ENCODE data around the gene BRD3OS.
A peak's percentile ranks its signal among the peaks of the same experiment; 100 is the strongest.

BRD3OS gene

DNA sequence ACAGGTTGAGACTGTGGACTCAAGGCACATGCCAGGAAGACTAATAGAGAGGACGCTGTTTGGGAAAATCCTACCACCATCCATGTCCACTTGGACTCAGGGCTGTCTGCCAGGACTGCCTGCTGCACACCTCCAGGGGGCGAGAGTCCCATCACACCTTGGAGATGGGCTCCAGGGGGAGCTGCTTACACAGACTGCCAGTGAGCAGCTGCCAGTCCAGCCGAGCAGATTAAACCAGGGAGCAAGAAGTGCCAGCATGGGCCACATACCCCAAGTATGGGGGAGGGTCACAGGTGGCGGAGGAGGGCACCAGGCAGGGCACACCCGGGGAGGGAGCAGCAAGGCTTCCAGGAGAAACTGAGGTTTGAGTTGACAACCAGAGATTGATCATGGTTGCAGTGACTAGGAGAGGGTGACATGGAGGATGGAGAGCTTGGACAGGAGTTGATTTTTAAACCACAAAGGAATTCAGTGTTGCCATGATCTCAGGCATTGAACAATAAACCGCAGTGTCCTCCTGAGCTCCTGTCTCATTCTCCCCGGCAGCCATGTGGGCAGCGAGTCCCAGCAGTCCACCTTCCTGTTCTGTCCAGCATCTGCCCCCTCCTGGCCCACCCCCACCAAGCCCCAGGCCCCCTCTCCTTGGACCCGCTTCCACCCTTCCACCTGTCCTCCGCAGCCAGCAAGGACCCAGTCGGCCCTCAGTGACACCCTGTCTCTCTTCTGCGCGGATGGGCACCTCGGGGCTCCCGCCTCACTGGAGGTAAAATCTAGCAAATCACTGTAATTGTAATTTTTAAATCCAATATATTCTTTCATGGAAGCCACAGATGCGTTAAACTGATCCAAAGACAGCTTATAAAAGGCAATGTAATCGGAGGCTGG lies 30.0 kb upstream of the BRD3OS start:
- ChIA-PET CTCF (interaction anchor here (1.0 to 3.3 kb wide), 4 partner anchors 10 to 213 kb away, joined by 3 to 23 read pairs (median 6); no protein-coding TSS in a partner anchor), POLR2A (interaction anchor here (1.1 kb wide), 1 partner anchor 213 kb away, joined by 3 read pairs; no protein-coding TSS in a partner anchor)
- TF ChIP-seq ARNT (IDR thresholded peaks at IDR 0.05) (no peak), CTBP1 (IDR thresholded peaks at IDR 0.05; ENCODE audit: borderline replicate concordance) (no peak), SUZ12 (IDR thresholded peaks at IDR 0.05) (no peak)
- TF ChIP-seq, protein P1, sequence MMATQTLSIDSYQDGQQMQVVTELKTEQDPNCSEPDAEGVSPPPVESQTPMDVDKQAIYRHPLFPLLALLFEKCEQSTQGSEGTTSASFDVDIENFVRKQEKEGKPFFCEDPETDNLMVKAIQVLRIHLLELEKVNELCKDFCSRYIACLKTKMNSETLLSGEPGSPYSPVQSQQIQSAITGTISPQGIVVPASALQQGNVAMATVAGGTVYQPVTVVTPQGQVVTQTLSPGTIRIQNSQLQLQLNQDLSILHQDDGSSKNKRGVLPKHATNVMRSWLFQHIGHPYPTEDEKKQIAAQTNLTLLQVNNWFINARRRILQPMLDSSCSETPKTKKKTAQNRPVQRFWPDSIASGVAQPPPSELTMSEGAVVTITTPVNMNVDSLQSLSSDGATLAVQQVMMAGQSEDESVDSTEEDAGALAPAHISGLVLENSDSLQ (IDR thresholded peaks at IDR 0.05), result no peak
- DNase-seq (ENCODE audit: extremely low spot score), result peak; percentile 41

DNA sequence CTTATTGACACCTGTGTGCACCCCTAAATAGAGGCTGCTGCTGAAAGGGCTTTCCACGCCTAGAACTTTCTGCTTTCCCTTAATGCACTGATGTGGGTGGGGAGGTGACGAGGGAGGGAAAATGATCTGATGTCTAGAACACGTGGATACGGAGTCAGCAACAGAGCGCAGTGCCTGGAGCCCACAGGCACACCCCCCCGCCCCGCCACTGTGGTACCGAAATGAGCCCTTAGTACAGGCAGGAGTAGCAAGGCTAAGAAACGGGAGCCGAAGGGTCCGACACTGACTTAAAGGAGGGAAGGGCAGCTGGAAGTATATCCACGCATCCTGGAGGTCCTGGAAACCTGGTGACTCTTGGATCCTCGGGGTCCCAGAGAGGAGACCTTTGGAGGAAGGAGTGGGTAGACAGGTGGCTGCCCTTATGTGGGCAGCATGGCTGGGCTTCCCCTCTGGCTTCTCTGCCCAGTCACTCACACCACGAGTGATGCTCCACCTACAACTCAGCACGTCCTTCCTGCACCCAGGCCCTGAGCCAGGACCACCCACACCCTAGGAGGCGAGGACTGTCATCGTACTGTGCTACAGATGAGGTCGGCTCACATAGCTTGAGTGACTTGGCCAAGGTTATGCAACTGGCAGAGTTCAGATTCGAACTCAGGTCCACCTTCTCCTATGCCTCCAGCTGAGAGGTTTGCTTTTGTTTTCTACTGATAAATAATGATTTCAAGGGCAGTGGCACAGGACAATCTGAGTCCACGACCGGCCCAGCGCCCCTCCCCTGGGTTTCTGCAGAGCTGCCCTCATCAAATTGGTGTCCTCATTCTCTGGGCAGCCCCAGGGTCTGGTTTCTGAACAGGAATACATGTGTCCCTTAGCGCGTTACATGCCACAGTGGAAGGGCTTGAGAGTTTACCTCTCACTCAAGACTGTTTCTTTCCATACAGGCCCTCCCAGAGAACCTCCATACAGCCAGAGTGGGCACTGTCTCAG lies 28.5 kb upstream of the BRD3OS start:
- TF ChIP-seq FOXM1 (IDR thresholded peaks at IDR 0.05; ENCODE audit: borderline replicate concordance) (no peak), SUZ12 (IDR thresholded peaks at IDR 0.05) (no peak), FOXA1 (IDR thresholded peaks at IDR 0.05) (no peak)
- ChIA-PET POLR2A (no interaction called here), CTCF (no interaction called here)
- DNase-seq (ENCODE audit: extremely low spot score), result no peak

- TF ChIP-seq SP1 (IDR thresholded peaks at IDR 0.05) (no peak), ELF4 (IDR thresholded peaks at IDR 0.05) (no peak), FOXA1 (IDR thresholded peaks at IDR 0.05) (no peak), BHLHE40 (IDR thresholded peaks at IDR 0.05; ENCODE audit: borderline replicate concordance) (no peak), NFRKB (IDR thresholded peaks at IDR 0.05) (no peak), FOXM1 (IDR thresholded peaks at IDR 0.05; ENCODE audit: borderline replicate concordance) (no peak), ZNF384 (IDR thresholded peaks at IDR 0.05) (no peak)
- DNase-seq (ENCODE audit: extremely low spot score), result no peak
- ChIA-PET POLR2A (no interaction called here), CTCF (no interaction called here)
Measured at GRCh38 chr9:133997584-133997983, 27.7 kb upstream of the BRD3OS start.

GRCh38 chr9:133998915-133999595 lies 26.2 kb upstream of the BRD3OS start:
- CTCF ChIA-PET, result no interaction called here
- no peak for DNase-seq (ENCODE audit: extremely low spot score)
- POLR2A ChIA-PET, result no interaction called here
- TF ChIP-seq HDGF (IDR thresholded peaks at IDR 0.05; ENCODE audit: borderline replicate concordance) (no peak), LEF1 (IDR thresholded peaks at IDR 0.05; ENCODE audit: borderline replicate concordance) (no peak), ELF4 (IDR thresholded peaks at IDR 0.05) (no peak), FOXK2 (IDR thresholded peaks at IDR 0.05) (no peak), BHLHE40 (IDR thresholded peaks at IDR 0.05; ENCODE audit: borderline replicate concordance) (no peak)

- CTCF ChIA-PET, result no interaction called here
- TF ChIP-seq ELF4 (IDR thresholded peaks at IDR 0.05) (no peak), FOXA1 (IDR thresholded peaks at IDR 0.05) (no peak), HDGF (IDR thresholded peaks at IDR 0.05; ENCODE audit: borderline replicate concordance) (no peak), TARDBP (IDR thresholded peaks at IDR 0.05) (no peak), L3MBTL2 (conservative IDR thresholded peaks at IDR 0.05) (no peak), NFRKB (IDR thresholded peaks at IDR 0.05) (no peak), ARNT (IDR thresholded peaks at IDR 0.05) (no peak)
- TF ChIP-seq, protein P1 (IDR thresholded peaks at IDR 0.05), result no peak
- no peak for DNase-seq (ENCODE audit: extremely low spot score)
- POLR2A ChIA-PET, result no interaction called here
Measured at GRCh38 chr9:133999851-134000265, 25.4 kb upstream of the BRD3OS start.

- no peak for DNase-seq (ENCODE audit: extremely low spot score)
- TF ChIP-seq HDGF (IDR thresholded peaks at IDR 0.05; ENCODE audit: borderline replicate concordance) (no peak), FOXM1 (IDR thresholded peaks at IDR 0.05; ENCODE audit: borderline replicate concordance) (no peak), LEF1 (IDR thresholded peaks at IDR 0.05; ENCODE audit: borderline replicate concordance) (no peak), L3MBTL2 (conservative IDR thresholded peaks at IDR 0.05) (no peak), BHLHE40 (IDR thresholded peaks at IDR 0.05; ENCODE audit: borderline replicate concordance) (no peak), FOXA1 (IDR thresholded peaks at IDR 0.05) (no peak), FOXK2 (IDR thresholded peaks at IDR 0.05) (no peak), ELF4 (IDR thresholded peaks at IDR 0.05) (no peak), ARNT (IDR thresholded peaks at IDR 0.05) (no peak), ZNF384 (IDR thresholded peaks at IDR 0.05) (no peak)
- TF ChIP-seq, protein P1 (IDR thresholded peaks at IDR 0.05), result no peak
- ChIA-PET CTCF (no interaction called here), POLR2A (no interaction called here)
Measured at GRCh38 chr9:134002796-134003195, 22.5 kb upstream of the BRD3OS start.
